NCI-H146 treated with DMSO at 0.1 percent for 48 hours (cell line): Measurements from ENCODE around the gene ALDH18A1.
"Not testable (repeated sequence)": the region's sequence is repeated elsewhere in the genome, so short reads cannot be mapped to it uniquely, and the experiment has no call there.

Experiments used
- DNase-seq: peaks from one replicate; lab custom pipeline; 2025; ENCODE audit not compliant: unreplicated experiment; lab: John Stamatoyannopoulos, UW

ALDH18A1 gene

GRCh38 chr10:95656291-95657164, at the start of gene ALDH18A1:
Gene ALDH18A1 (minus strand): TSS chr10:95656711. CDS start chr10:95653377, 3,334 bp downstream.
- DNase-seq = peak; percentile 54

GRCh38 chr10:95698415-95698814, 41.9 kb upstream of the ALDH18A1 start:
- DNase-seq = no peak

- no peak for DNase-seq
These were observed 40.9 kb upstream of the ALDH18A1 start for GRCh38 chr10:95697429-95697828.

GRCh38 chr10:95694665-95695064, 38.2 kb upstream of the ALDH18A1 start:
- peak; percentile 22 for DNase-seq

GRCh38 chr10:95693668-95694534, 37.4 kb upstream of the ALDH18A1 start, which contains the start of gene TCTN3:
Gene TCTN3 (minus strand): TSS chr10:95693927. CDS start chr10:95693899, 28 bp downstream.
- peak; percentile 96 for DNase-seq

GRCh38 chr10:95693071-95693667, 36.7 kb upstream of the ALDH18A1 start:
- DNase-seq = no peak

- no peak for DNase-seq
These were observed 34.8 kb upstream of the ALDH18A1 start for GRCh38 chr10:95691281-95691680.

- DNase-seq = no peak
These were observed 32.1 kb upstream of the ALDH18A1 start for GRCh38 chr10:95688648-95689047.

GRCh38 chr10:95683966-95684365, 27.5 kb upstream of the ALDH18A1 start:
- DNase-seq = no peak

GRCh38 chr10:95675403-95676116, 19.0 kb upstream of the ALDH18A1 start:
- no peak for DNase-seq

- DNase-seq = no peak
These were observed 18.1 kb upstream of the ALDH18A1 start for GRCh38 chr10:95674643-95675042.

GRCh38 chr10:95672641-95673040, 16.1 kb upstream of the ALDH18A1 start:
- not testable (repeated sequence) for DNase-seq

GRCh38 chr10:95664543-95664942, 8.0 kb upstream of the ALDH18A1 start:
- DNase-seq = no peak

GRCh38 chr10:95663496-95663895, 7.0 kb upstream of the ALDH18A1 start:
- no peak for DNase-seq

- DNase-seq = no peak
These were observed 5.3 kb upstream of the ALDH18A1 start for GRCh38 chr10:95661818-95662217.

GRCh38 chr10:95660283-95660682, 3.8 kb upstream of the ALDH18A1 start:
- DNase-seq = no peak

GRCh38 chr10:95657250-95657649, 739 bp upstream of the ALDH18A1 start:
- DNase-seq = no peak

- DNase-seq = no peak
These were observed 780 bp downstream of the ALDH18A1 start for GRCh38 chr10:95655571-95656290.

GRCh38 chr10:95653895-95654294, 2.6 kb downstream of the ALDH18A1 start:
- no peak for DNase-seq
